HepG2 (cell line): ENCODE measurements around the gene KLHL21. TPM values are rescaled to one million over a fixed set of nuclear protein-coding genes. Genes with fewer than 3 reads are reported as not detected.

Source experiments
- ARID2 ChIP-seq: sonication (generic); formaldehyde crosslinking; IDR thresholded peaks from 2 replicates; pipeline ENCODE4 v1.8.1; 2022; ENCODE audit warnings: mild to moderate bottlenecking, missing genetic modification reagents, borderline replicate concordance
- ATM ChIP-seq: fragments of 450-650 bp; IDR thresholded peaks from 2 replicates; pipeline ENCODE4 v1.7.1; 2017; ENCODE audit warnings: mild to moderate bottlenecking, borderline replicate concordance
- CEBPG ChIP-seq: IDR thresholded peaks from 2 replicates; pipeline ENCODE4 v1.6.1; 2016
- ERF ChIP-seq: IDR thresholded peaks from 2 replicates; pipeline ENCODE4 v1.6.1; 2018; ENCODE audit warnings: missing biosample characterization, missing genetic modification reagents
- HDAC6 ChIP-seq: fragments of 200-600 bp; sonication (generic); IDR thresholded peaks from 2 replicates; pipeline ENCODE4 v1.7.0; 2017; ENCODE audit warnings: mild to moderate bottlenecking, antibody characterized with exemption, low read length, low read depth
- JUN ChIP-seq: sonication (generic); formaldehyde crosslinking; IDR thresholded peaks from 2 replicates; pipeline ENCODE4 v1.4.0; 2020; ENCODE audit warnings: mild to moderate bottlenecking, missing genetic modification reagents
- KAT7 ChIP-seq: IDR thresholded peaks from 2 replicates; pipeline ENCODE4 v1.6.1; 2018; ENCODE audit warnings: borderline replicate concordance, missing compliant biosample characterization
- KAT8 ChIP-seq: IDR thresholded peaks from 2 replicates; pipeline ENCODE4 v1.6.1; 2016; ENCODE audit warnings: missing genetic modification reagents, missing compliant biosample characterization
- NFE2L2 ChIP-seq: fragments of 150-350 bp; IDR thresholded peaks from 2 replicates; pipeline ENCODE4 v1.6.1; 2014; ENCODE audit warnings: low read length
- NR3C1 ChIP-seq: sonication (generic); formaldehyde crosslinking; IDR thresholded peaks from 2 replicates; pipeline ENCODE4 v1.4.0; 2020; ENCODE audit warnings: missing genetic modification reagents
- POLR2A ChIP-seq, 2 experiments: IDR thresholded peaks; 2 replicates each; pipeline ENCODE4 v1.6.1; 2011; ENCODE audit warnings: low read depth in 2 of 2, low read length in 2 of 2, mild to moderate bottlenecking in 1 of 2, moderate library complexity in 1 of 2; ENCODE audit not compliant: insufficient read depth in 1 of 2
- REXO4 ChIP-seq: sonication (generic); formaldehyde crosslinking; IDR thresholded peaks from 2 replicates; pipeline ENCODE4 v1.8.0; 2022; ENCODE audit warnings: missing genetic modification reagents, mild to moderate bottlenecking, borderline replicate concordance
- ZMYM4 ChIP-seq: sonication (generic); formaldehyde crosslinking; IDR thresholded peaks from 2 replicates; pipeline ENCODE4 v1.8.1; 2023; ENCODE audit warnings: mild to moderate bottlenecking, missing genetic modification reagents
- ZNF20 ChIP-seq: sonication (generic); formaldehyde crosslinking; IDR thresholded peaks from 2 replicates; pipeline ENCODE4 v1.4.0; 2020; ENCODE audit warnings: mild to moderate bottlenecking, moderate library complexity, missing genetic modification reagents
- ZNF431 ChIP-seq: sonication (generic); formaldehyde crosslinking; IDR thresholded peaks from 2 replicates; pipeline ENCODE4 v1.9.0; 2022; ENCODE audit warnings: missing genetic modification reagents, low read depth, mild to moderate bottlenecking, borderline replicate concordance
- ZNF44 ChIP-seq: sonication (generic); formaldehyde crosslinking; IDR thresholded peaks from 2 replicates; pipeline ENCODE4 v1.5.1; 2020; ENCODE audit warnings: mild to moderate bottlenecking, missing genetic modification reagents
- ZNF572 ChIP-seq: sonication (generic); formaldehyde crosslinking; IDR thresholded peaks from 2 replicates; pipeline ENCODE4 v1.5.1; 2020; ENCODE audit warnings: mild to moderate bottlenecking, missing genetic modification reagents
- ZNF747 ChIP-seq: sonication (generic); formaldehyde crosslinking; IDR thresholded peaks from 2 replicates; pipeline ENCODE4 v1.8.1; 2023; ENCODE audit warnings: missing genetic modification reagents, mild to moderate bottlenecking, borderline replicate concordance
- ZNF850 ChIP-seq: sonication (generic); formaldehyde crosslinking; conservative IDR thresholded peaks from 2 replicates; pipeline ENCODE4 v1.9.0; 2021; ENCODE audit warnings: mild to moderate bottlenecking, missing genetic modification reagents
- ZNF879 ChIP-seq: sonication (generic); formaldehyde crosslinking; IDR thresholded peaks from 2 replicates; pipeline ENCODE4 v1.8.1; 2023; ENCODE audit warnings: missing genetic modification reagents
- polyA plus RNA-seq, 8 experiments: library from polyadenylated mRNA; depleted of rRNA in 3 of 8; stranded (reverse) in 7 of 8; unstranded in 1 of 8; fragments of >200 nt; fragmentation: Illumina TruSeq in 4 of 8; extraction: Trizol in 4 of 8; gene quantifications; 2 replicates each; pipeline versions ENCODE4 v1.2.1 to v1.2.3, GENCODE V29; 2011 to 2016; ENCODE audit warnings: low read depth in 4 of 8, missing spikeins in 1 of 8, mixed read lengths in 1 of 8; ENCODE audit not compliant: insufficient read depth in 1 of 8
- total RNA-seq, 5 experiments: library from RNA; depleted of rRNA; stranded (reverse); fragments of >200 nt; fragmentation: Illumina TruSeq; extraction: Trizol; gene quantifications; 2 replicates each; pipeline ENCODE4 v1.2.3, GENCODE V29; 2016; ENCODE audit warnings: low read depth in 1 of 5
- TF ChIP-seq, protein P1 (sequence below): sonication (generic); formaldehyde crosslinking; IDR thresholded peaks from 2 replicates; pipeline ENCODE4 v1.4.0; 2020; ENCODE audit warnings: missing genetic modification reagents, borderline replicate concordance
- TF ChIP-seq, protein P2 (sequence below): sonication (generic); formaldehyde crosslinking; IDR thresholded peaks from 2 replicates; pipeline ENCODE4 v1.9.0; 2021; ENCODE audit warnings: missing genetic modification reagents, mild to moderate bottlenecking, borderline replicate concordance
- TF ChIP-seq, protein P3 (sequence below): IDR thresholded peaks from 2 replicates; pipeline ENCODE4 v1.6.1; 2016; ENCODE audit warnings: missing compliant biosample characterization, missing genetic modification reagents, borderline replicate concordance
- TF ChIP-seq, protein P4 (sequence below): sonication (generic); formaldehyde crosslinking; IDR thresholded peaks from 2 replicates; pipeline ENCODE4 v1.4.0; 2020; ENCODE audit warnings: mild to moderate bottlenecking, low read depth, missing genetic modification reagents

KLHL21 gene
- total and polyA plus RNA-seq, 2 of the 13 experiments (the other 11 are each of a cell fraction or from before 2014, with no cell fraction given) = 14.8 to 25.0 TPM

DNA sequence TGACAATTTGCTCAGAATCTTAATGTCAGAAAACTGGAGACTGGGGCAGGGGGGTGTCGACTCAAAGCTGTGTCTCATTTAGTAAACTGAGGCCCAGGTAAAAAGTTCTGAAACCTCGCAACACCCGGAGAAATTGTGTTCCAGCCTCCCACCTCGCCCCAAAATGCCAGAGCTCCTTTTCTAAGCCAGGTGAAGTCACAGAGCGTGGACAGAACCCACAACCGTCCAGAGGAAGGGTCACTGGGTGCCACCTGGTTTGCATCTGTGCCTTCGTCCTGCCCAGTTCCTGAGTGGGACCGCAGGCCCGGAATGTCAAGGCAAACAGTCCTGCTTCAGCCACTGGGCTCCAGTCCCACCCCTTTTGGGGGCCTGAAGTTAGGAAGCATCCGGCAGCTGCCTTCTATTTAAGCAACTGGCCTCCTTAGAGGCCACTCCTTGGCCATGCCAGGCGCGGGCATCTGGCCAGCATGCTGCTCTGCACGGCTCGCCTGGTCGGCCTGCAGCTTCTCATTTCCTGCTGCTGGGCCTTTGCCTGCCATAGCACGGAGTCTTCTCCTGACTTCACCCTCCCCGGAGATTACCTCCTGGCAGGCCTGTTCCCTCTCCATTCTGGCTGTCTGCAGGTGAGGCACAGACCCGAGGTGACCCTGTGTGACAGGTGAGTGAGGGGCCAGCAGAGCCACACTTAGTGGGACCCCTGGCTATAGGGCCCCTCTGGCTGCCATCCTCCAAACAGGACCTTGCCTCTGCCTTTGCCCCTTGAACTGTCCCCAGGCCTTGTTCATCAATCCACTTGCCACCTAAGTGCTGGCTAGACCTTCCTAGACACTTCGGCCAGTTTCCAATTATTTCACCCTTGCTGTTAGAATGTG, 47.5 kb downstream of the KLHL21 start, which contains the start of gene TAS1R1 (continued):
- TF ChIP-seq, protein P1, sequence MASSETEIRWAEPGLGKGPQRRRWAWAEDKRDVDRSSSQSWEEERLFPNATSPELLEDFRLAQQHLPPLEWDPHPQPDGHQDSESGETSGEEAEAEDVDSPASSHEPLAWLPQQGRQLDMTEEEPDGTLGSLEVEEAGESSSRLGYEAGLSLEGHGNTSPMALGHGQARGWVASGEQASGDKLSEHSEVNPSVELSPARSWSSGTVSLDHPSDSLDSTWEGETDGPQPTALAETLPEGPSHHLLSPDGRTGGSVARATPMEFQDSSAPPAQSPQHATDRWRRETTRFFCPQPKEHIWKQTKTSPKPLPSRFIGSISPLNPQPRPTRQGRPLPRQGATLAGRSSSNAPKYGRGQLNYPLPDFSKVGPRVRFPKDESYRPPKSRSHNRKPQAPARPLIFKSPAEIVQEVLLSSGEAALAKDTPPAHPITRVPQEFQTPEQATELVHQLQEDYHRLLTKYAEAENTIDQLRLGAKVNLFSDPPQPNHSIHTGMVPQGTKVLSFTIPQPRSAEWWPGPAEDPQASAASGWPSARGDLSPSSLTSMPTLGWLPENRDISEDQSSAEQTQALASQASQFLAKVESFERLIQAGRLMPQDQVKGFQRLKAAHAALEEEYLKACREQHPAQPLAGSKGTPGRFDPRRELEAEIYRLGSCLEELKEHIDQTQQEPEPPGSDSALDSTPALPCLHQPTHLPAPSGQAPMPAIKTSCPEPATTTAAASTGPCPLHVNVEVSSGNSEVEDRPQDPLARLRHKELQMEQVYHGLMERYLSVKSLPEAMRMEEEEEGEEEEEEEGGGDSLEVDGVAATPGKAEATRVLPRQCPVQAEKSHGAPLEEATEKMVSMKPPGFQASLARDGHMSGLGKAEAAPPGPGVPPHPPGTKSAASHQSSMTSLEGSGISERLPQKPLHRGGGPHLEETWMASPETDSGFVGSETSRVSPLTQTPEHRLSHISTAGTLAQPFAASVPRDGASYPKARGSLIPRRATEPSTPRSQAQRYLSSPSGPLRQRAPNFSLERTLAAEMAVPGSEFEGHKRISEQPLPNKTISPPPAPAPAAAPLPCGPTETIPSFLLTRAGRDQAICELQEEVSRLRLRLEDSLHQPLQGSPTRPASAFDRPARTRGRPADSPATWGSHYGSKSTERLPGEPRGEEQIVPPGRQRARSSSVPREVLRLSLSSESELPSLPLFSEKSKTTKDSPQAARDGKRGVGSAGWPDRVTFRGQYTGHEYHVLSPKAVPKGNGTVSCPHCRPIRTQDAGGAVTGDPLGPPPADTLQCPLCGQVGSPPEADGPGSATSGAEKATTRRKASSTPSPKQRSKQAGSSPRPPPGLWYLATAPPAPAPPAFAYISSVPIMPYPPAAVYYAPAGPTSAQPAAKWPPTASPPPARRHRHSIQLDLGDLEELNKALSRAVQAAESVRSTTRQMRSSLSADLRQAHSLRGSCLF (CRISPR knock-in tag) = no peak
- TF ChIP-seq KAT8 = 0 out of 2 replicates have a peak, but pooled peaks have one; percentile 27
- TF ChIP-seq HDAC6 = no peak
- no peak for TF ChIP-seq ZNF850 (CRISPR knock-in tag)
- TF ChIP-seq JUN (CRISPR knock-in tag) = no peak
- TF ChIP-seq ERF (CRISPR knock-in tag) = no peak
- TF ChIP-seq, protein P2, sequence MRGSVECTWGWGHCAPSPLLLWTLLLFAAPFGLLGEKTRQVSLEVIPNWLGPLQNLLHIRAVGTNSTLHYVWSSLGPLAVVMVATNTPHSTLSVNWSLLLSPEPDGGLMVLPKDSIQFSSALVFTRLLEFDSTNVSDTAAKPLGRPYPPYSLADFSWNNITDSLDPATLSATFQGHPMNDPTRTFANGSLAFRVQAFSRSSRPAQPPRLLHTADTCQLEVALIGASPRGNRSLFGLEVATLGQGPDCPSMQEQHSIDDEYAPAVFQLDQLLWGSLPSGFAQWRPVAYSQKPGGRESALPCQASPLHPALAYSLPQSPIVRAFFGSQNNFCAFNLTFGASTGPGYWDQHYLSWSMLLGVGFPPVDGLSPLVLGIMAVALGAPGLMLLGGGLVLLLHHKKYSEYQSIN (CRISPR knock-in tag) = no peak
- TF ChIP-seq ZNF879 (CRISPR knock-in tag) = no peak
- TF ChIP-seq CEBPG (CRISPR knock-in tag) = no peak
- TF ChIP-seq ZNF747 (CRISPR knock-in tag) = no peak; the same call in 1 of the 2 replicates
- TF ChIP-seq, protein P3, sequence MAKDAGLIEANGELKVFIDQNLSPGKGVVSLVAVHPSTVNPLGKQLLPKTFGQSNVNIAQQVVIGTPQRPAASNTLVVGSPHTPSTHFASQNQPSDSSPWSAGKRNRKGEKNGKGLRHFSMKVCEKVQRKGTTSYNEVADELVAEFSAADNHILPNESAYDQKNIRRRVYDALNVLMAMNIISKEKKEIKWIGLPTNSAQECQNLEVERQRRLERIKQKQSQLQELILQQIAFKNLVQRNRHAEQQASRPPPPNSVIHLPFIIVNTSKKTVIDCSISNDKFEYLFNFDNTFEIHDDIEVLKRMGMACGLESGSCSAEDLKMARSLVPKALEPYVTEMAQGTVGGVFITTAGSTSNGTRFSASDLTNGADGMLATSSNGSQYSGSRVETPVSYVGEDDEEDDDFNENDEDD (CRISPR knock-in tag) = no peak
- TF ChIP-seq KAT7 (CRISPR knock-in tag) = no peak
- TF ChIP-seq ZNF572 (CRISPR knock-in tag) = no peak
- TF ChIP-seq, protein P4, sequence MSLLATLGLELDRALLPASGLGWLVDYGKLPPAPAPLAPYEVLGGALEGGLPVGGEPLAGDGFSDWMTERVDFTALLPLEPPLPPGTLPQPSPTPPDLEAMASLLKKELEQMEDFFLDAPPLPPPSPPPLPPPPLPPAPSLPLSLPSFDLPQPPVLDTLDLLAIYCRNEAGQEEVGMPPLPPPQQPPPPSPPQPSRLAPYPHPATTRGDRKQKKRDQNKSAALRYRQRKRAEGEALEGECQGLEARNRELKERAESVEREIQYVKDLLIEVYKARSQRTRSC (CRISPR knock-in tag) = no peak
- no peak for TF ChIP-seq ARID2 (CRISPR knock-in tag)
- TF ChIP-seq ZNF431 (CRISPR knock-in tag) = no peak
- no peak for TF ChIP-seq NFE2L2
- no peak for TF ChIP-seq POLR2A (IDR thresholded peaks at IDR 0.05; ENCODE audit: insufficient read depth in 1 of 2, low read depth in 2 of 2, low read length in 2 of 2)
- TF ChIP-seq NR3C1 (CRISPR knock-in tag) = no peak
- TF ChIP-seq REXO4 (CRISPR knock-in tag) = no peak
- no peak for TF ChIP-seq ZMYM4
- TF ChIP-seq ZNF20 (CRISPR knock-in tag) = no peak
- no peak for TF ChIP-seq ZNF44 (CRISPR knock-in tag)
- TF ChIP-seq ATM = no peak
